Fibroblast of the conjunctiva (primary cell): Measurements from ENCODE around the gene MUC21.

Experiments
- DNase-seq: peaks from one replicate; pipeline ENCODE4 v3.0.0-alpha.2; 2010; ENCODE audit warnings: low read depth

The MUC21 gene

GRCh38 chr6:30983439-30983838 is at the start of gene MUC21:
MUC21 (plus strand) TSS chr6:30983718; CDS start chr6:30983959, 241 bp downstream.
- DNase-seq: no peak

- DNase-seq: no peak
Observed at GRCh38 chr6:30935018-30935417, 48.5 kb upstream of the MUC21 start.

- no peak for DNase-seq
Observed at GRCh38 chr6:30937265-30937664, 46.3 kb upstream of the MUC21 start.

GRCh38 chr6:30938730-30939129 is 44.8 kb upstream of the MUC21 start:
- DNase-seq: no peak

GRCh38 chr6:30939473-30939872 is 44.0 kb upstream of the MUC21 start:
- DNase-seq: no peak

- no peak for DNase-seq
Observed at GRCh38 chr6:30940361-30940986, 43.0 kb upstream of the MUC21 start, which contains the start of gene MUCL3. MUCL3 (plus strand) TSS chr6:30940973; CDS start chr6:30941000, 27 bp downstream.

DNA sequence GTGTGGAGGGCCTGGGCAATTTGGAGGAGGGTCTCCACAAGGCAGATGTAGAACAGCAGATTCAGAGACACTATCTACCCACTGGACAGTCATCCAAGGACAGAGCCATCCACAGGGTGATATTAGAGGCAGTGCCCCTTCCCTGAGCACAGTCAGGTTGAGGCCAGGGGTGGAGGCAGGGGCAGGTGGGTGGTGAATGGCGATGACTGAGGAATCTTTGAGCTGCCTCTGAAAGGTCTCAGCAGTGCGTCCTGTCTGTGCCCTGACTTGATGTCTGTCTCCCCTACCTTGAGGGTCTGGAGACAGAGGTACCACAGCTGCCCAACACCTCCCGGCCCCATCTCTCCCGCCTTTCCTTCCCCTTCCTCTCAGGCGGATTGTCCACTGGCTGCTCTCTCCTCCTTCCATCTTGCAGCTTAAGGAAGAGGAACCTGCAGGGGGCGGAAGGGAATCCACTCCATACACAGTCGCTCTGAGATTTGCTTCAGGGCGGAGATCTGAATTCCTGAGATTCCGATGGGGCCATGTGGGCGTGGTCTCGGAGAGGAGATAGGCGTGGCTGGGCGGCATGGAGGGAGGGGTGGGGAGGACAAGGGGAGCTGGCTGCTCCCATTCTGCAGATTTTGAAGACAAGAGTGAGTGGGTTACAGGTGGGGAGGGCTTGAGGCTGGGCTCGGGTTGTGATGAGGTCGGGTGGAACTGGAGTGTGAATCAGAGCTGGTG is 41.0 kb upstream of the MUC21 start:
- DNase-seq: peak; percentile 62

DNA sequence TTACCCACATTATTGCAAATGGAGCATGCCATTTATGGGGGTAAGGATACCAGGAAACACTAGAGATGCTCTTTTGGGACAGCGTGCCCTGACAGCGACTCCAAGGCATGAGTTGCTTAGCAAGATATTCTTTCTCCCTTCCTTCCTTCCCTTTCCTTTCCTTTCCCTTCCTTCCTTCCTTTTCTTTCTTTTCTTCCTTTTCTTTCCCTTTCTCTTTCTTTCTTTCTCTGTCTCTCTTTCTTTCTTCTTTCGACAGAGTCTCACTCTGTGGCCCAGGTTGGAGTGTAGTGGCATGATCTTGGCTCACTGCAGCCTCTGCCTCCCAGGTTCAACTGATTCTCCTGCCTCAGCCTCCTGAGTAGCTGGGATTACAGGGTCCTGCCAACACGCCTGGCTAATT is 39.5 kb upstream of the MUC21 start:
- no peak for DNase-seq

DNA sequence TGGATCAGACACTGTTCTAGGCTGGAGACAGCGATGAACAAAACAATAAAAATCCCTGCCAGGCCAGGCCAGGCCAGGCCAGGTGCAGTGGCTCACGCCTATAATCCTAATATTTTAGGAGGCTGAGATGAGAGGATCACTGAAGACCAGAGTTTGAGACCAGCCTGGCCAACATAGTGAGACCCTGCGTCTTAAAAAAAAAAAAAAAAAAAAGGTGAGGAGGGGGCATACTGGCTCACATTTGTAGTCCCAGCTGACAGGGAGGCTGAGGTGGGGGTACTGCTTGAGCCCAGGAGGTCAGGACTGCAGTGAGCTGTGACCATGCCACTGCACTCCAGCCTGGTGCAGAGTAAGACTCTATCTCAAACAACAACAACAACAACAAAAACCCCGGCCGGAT is 38.2 kb upstream of the MUC21 start:
- DNase-seq: no peak

DNA sequence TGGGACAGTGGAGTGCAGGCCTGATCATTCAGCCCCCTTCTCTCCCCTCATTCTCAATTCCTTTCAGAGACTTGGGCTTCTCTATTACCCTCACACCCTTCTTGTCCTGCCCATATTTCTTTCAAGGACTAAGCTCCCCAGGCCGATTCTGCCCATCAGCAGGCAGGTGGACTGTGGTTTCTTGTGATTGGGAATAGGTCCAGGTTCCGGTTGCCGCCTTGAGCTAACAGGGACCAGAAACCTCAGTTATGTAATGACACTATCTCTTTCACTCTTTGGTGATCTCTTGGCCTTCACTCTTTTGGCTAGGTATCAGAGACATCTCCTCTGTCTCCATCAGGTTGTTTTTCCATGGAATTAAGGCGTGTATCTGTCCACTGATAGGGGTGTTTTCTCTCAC is 36.3 kb upstream of the MUC21 start:
- no peak for DNase-seq

- DNase-seq: no peak
Observed at GRCh38 chr6:30948811-30949210, 34.7 kb upstream of the MUC21 start.

DNA sequence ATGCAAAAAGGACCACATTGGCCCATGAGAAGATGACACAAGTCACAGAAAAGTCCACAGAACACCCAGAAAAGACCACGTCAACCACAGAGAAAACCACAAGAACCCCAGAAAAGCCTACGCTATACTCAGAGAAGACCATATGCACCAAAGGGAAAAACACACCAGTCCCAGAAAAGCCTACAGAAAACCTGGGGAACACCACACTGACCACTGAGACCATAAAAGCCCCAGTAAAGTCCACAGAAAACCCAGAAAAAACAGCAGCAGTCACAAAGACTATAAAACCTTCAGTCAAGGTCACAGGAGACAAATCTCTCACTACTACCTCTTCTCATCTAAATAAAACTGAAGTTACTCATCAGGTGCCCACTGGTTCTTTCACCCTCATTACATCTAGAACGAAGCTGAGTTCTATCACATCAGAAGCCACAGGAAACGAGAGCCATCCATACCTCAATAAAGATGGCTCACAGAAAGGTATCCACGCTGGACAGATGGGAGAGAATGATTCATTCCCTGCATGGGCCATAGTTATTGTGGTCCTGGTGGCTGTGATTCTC is 31.5 kb upstream of the MUC21 start:
- DNase-seq: no peak

- DNase-seq: no peak
Observed at GRCh38 chr6:30954631-30955366, 28.7 kb upstream of the MUC21 start.

DNA sequence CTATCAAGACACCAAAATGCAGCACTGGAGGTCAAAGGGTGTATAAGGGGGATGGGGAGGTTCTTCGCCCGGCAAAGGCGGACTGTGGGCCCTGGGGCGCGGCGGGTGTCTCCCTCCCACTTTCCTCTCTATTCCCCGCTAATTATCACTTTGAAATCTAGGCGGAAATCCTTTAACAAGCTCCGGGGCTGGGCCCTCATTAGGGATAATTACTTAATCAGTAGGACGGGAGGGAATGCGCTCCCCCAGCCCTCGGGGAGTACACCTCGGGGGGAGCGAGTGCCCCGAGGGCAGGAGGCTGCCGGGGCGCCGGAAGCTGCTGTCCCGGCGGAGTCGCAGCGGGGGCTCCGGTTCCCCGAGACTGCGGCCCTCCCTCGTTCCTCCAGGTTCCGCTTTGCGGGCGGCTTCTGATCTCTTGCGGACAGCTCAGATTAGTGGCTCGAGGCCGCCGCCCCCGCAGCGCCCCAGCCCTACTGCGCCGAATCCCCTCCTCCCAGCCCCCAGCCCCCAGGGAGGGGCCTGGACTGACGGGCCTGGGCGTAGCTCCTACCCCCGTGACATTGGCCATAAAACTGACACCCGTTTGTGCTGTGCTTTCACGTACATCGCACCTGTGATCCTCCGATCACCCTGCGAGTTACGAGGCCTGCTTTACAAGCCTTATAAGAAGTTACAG is 28.0 kb upstream of the MUC21 start:
- DNase-seq: no peak

DNA sequence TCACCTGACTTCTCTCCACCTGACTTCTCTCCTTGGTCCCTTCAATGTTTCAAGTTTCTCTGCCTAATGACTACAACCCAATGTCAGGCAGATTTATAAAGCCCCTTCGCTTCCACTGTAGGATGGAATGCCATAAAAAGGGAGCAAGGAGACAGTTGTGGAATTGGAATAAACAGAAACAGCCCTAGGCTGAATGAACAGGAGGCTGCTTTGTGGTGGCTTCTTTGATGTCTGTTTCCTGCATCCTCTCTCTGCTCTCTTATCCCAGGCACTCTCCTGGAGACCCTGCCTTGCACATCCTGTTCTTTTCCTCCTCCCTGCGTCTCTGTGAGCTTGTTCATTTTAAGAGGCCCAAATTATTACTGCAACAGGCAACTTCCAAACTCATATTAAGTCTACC is 25.8 kb upstream of the MUC21 start:
- DNase-seq: no peak

- no peak for DNase-seq
Observed at GRCh38 chr6:30960907-30961673, 22.4 kb upstream of the MUC21 start.

DNA sequence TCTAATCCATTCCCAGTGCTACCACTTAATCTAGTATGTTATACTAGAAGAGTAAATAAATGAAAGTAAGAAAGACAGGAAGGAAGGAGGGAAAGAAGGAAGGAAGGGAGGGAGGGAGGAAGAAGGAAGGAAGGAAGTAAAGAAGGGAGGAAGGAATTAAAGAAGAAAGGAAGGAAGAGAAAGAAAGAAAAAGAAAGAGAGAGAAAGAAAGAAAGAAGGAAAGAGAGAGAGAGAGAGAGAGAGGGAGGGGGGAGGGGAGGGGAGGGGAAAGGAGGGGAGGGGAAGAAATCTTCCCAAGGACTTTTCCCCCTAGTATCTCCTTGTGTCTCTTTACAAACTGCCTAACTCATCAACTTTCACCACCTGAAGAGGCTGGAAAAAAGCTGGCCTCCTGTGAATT is 20.8 kb upstream of the MUC21 start:
- no peak for DNase-seq

DNA sequence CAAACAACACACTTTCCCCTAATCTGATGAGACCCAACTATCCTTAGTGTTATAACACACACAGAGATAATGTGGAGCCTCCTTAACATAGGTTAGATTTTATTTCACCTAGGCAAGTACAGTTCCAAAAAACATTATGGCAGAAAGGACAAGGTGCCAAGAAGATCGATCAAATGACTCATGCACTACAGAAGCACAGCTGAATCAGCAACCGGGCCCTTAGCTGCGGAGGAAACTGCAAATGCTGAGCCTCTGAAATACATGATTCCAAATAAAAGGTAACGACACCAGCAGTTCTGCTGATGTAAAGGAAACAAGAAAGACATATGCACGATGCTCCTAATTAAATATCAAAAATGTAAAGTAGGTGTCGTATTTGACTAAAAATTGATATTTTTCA is 19.9 kb upstream of the MUC21 start:
- DNase-seq: no peak

- no peak for DNase-seq
Observed at GRCh38 chr6:30964075-30964474, 19.4 kb upstream of the MUC21 start.

GRCh38 chr6:30965140-30965601 is 18.3 kb upstream of the MUC21 start:
- no peak for DNase-seq

GRCh38 chr6:30966154-30966553 is 17.4 kb upstream of the MUC21 start:
- DNase-seq: no peak
